Trophoblast cell (in vitro differentiated cells and primary cell): ENCODE data around the gene ETS2.

Source experiments
- DNase-seq, 2 donors: peaks; one replicate each; pipeline ENCODE4 v3.0.0-alpha.2; 2016
- H2AFZ ChIP-seq: 2 replicates; pipeline ENCODE4 v1.6.1; 2013; ENCODE audit warnings: low read length, moderate library complexity, mild to moderate bottlenecking; ENCODE audit not compliant: insufficient read depth, poor library complexity
- H2AK5ac ChIP-seq: 2 replicates; pipeline ENCODE4 v1.6.1; 2013; ENCODE audit warnings: mild to moderate bottlenecking, low read length
- H2BK120ac ChIP-seq: 2 replicates; pipeline ENCODE4 v1.6.1; 2013; ENCODE audit warnings: low read length, mild to moderate bottlenecking, moderate library complexity; ENCODE audit not compliant: insufficient read depth, poor library complexity
- H2BK12ac ChIP-seq: 2 replicates; pipeline ENCODE4 v1.6.1; 2013; ENCODE audit warnings: mild to moderate bottlenecking, low read length, moderate library complexity
- H2BK5ac ChIP-seq: 2 replicates; pipeline ENCODE4 v1.6.1; 2013; ENCODE audit warnings: low read length, low read depth, moderate library complexity, mild to moderate bottlenecking; ENCODE audit not compliant: poor library complexity
- H3K14ac ChIP-seq: 2 replicates; pipeline ENCODE4 v1.6.1; 2013; ENCODE audit warnings: mild to moderate bottlenecking, low read length
- H3K18ac ChIP-seq: 2 replicates; pipeline ENCODE4 v1.6.1; 2013; ENCODE audit warnings: mild to moderate bottlenecking, low read length
- H3K23ac ChIP-seq: 2 replicates; pipeline ENCODE4 v1.6.1; 2013; ENCODE audit warnings: low read length
- H3K27ac ChIP-seq: 2 replicates; pipeline ENCODE4 v1.5.1; 2013; ENCODE audit warnings: low read depth, mild to moderate bottlenecking, inconsistent platforms, low read length, moderate library complexity
- H3K27me3 ChIP-seq: 2 replicates; pipeline ENCODE4 v1.6.1; 2013; ENCODE audit warnings: inconsistent platforms, mild to moderate bottlenecking, low read length, moderate library complexity; ENCODE audit not compliant: insufficient read depth
- H3K36me3 ChIP-seq, 2 experiments: 1 replicate in 1 of 2; 2 replicates in 1 of 2; pipeline ENCODE4 v1.6.1; 2013; ENCODE audit warnings: low read length in 2 of 2, mild to moderate bottlenecking in 2 of 2, moderate library complexity in 1 of 2; ENCODE audit not compliant: insufficient read depth in 2 of 2, control insufficient read depth in 1 of 2
- H3K4ac ChIP-seq: 2 replicates; pipeline ENCODE4 v1.6.1; 2013; ENCODE audit warnings: low read depth, mild to moderate bottlenecking, low read length, moderate library complexity
- H3K4me1 ChIP-seq, 2 experiments: 1 replicate in 1 of 2; 2 replicates in 1 of 2; pipeline ENCODE4 v1.6.1; 2013; ENCODE audit warnings: low read length in 2 of 2, mild to moderate bottlenecking in 2 of 2, moderate library complexity in 1 of 2; ENCODE audit not compliant: insufficient read depth in 2 of 2, control insufficient read depth in 1 of 2
- H3K4me2 ChIP-seq: 2 replicates; pipeline ENCODE4 v1.6.1; 2013; ENCODE audit warnings: inconsistent platforms, mild to moderate bottlenecking, low read length, moderate library complexity
- H3K4me3 ChIP-seq: 2 replicates; pipeline ENCODE4 v1.5.1; 2013; ENCODE audit warnings: mild to moderate bottlenecking, low read depth, low read length, inconsistent platforms
- H3K79me1 ChIP-seq: one replicate; pipeline ENCODE4 v1.6.1; 2013; ENCODE audit warnings: low read length
- H3K79me2 ChIP-seq: 2 replicates; pipeline ENCODE4 v1.6.1; 2013; ENCODE audit warnings: low read length, mild to moderate bottlenecking; ENCODE audit not compliant: control insufficient read depth, insufficient read depth, poor library complexity
- H3K9ac ChIP-seq: 2 replicates; pipeline ENCODE4 v1.6.1; 2013; ENCODE audit warnings: mild to moderate bottlenecking, low read length
- H3K9me3 ChIP-seq: 2 replicates; pipeline ENCODE4 v1.6.1; 2013; ENCODE audit warnings: low read depth, mild to moderate bottlenecking, control low read depth, inconsistent platforms, low read length; ENCODE audit not compliant: insufficient read depth
- H4K12ac ChIP-seq: 2 replicates; pipeline ENCODE4 v1.6.1; 2013; ENCODE audit warnings: low read depth, mild to moderate bottlenecking, low read length, moderate library complexity
- H4K8ac ChIP-seq: 2 replicates; pipeline ENCODE4 v1.6.1; 2013; ENCODE audit warnings: low read depth, mild to moderate bottlenecking, low read length, moderate library complexity
- H4K91ac ChIP-seq: one replicate; pipeline ENCODE4 v1.6.1; 2013; ENCODE audit warnings: low read depth, mild to moderate bottlenecking, low read length, moderate library complexity
- WGBS: extraction: QIAGEN DNeasy Blood & Tissue Kit; methylation state at CpG from one replicate; pipeline ENCODE4 v1.1.7; 2013; ENCODE audit warnings: missing lambda C conversion rate; ENCODE audit not compliant: insufficient read length, insufficient coverage; ENCODE audit errors: extremely low coverage; 5-methylcytosine and 5-hydroxymethylcytosine counted together

The ETS2 gene

GRCh38 chr21:38803075-38803660 lies 2.6 kb upstream of the ETS2 start:
- Histone ChIP-seq H2BK5ac (no peak overlapping the region), H3K27me3 (no peaks in the 10 kb centered on the region), H2AK5ac (peak overlapping the region; percentile 26), H3K9me3 (no peaks in the 10 kb centered on the region), H3K14ac (no peak overlapping the region), H2AFZ (no peak overlapping the region), H3K27ac (no peak overlapping the region), H4K8ac (no peak overlapping the region), H3K36me3 (no peaks in the 10 kb centered on the region), H3K79me2 (peaks cover 10% of the 10 kb centered on the region), H4K12ac (no peak overlapping the region), H2BK12ac (peak overlapping the region; percentile 46), H3K4me2 (no peak overlapping the region), H3K4me3 (no peak overlapping the region), H3K18ac (no peak overlapping the region), H3K4me1 (peaks cover 18 to 26% of the 10 kb centered on the region in 2 experiments), H3K9ac (no peak overlapping the region), H3K79me1 (peaks cover 26% of the 10 kb centered on the region), H3K4ac (no peak overlapping the region), H2BK120ac (no peak overlapping the region), H3K23ac (no peak overlapping the region), H4K91ac (no peak overlapping the region)
- DNase-seq, result peak in 1 of 2 donors; percentile 37
- no CpG with 5 or more reads among the region's 7 CpGs for WGBS

- H3K23ac ChIP-seq, result no peak overlapping the region
These were observed 1.5 kb upstream of the ETS2 start for GRCh38 chr21:38804030-38804788.

GRCh38 chr21:38804789-38805327 lies 871 bp upstream of the ETS2 start:
- no peak overlapping the region for H4K12ac ChIP-seq
- no CpG with 5 or more reads among the region's 26 CpGs for WGBS
- peak overlapping the region; percentile 67 for H3K14ac ChIP-seq

More at GRCh38 chr21:38804030-38804788, 1.5 kb upstream of the ETS2 start:
- peaks cover 21% of the 10 kb centered on the region for H3K79me1 ChIP-seq
- H3K4me1 ChIP-seq, result peaks cover 16 to 24% of the 10 kb centered on the region in 2 experiments
- H2BK12ac ChIP-seq, result peak overlapping the region; percentile 21
- H4K8ac ChIP-seq, result no peak overlapping the region
- H3K18ac ChIP-seq, result no peak overlapping the region
- no peak overlapping the region for H4K12ac ChIP-seq
- H2AFZ ChIP-seq, result no peak overlapping the region
- no peak overlapping the region for H2BK120ac ChIP-seq
- no peak overlapping the region for H3K14ac ChIP-seq
- H3K27me3 ChIP-seq, result no peaks in the 10 kb centered on the region
- H3K4me3 ChIP-seq, result no peak overlapping the region
- DNase-seq, result no peak
- H3K9ac ChIP-seq, result no peak overlapping the region
- no peak overlapping the region for H2AK5ac ChIP-seq
- H3K4me2 ChIP-seq, result no peak overlapping the region
- no CpG with 5 or more reads among the region's 13 CpGs for WGBS
- H3K36me3 ChIP-seq, result no peaks in the 10 kb centered on the region
- H3K79me2 ChIP-seq, result peaks cover 10% of the 10 kb centered on the region
- no peaks in the 10 kb centered on the region for H3K9me3 ChIP-seq
- H3K4ac ChIP-seq, result no peak overlapping the region
- H3K27ac ChIP-seq, result no peak overlapping the region
- H2BK5ac ChIP-seq, result no peak overlapping the region
- no peak overlapping the region for H4K91ac ChIP-seq

GRCh38 chr21:38806153-38806941 lies 618 bp downstream of the ETS2 start:
- Histone ChIP-seq H3K79me1 (peaks cover 19% of the 10 kb centered on the region), H2BK12ac (peak overlapping the region; percentile 58), H2AFZ (peak overlapping the region; percentile 85), H3K18ac (peak overlapping the region; percentile 96), H3K4me3 (peak overlapping the region; percentile 87), H3K4me1 (peaks cover 20 to 27% of the 10 kb centered on the region in 2 experiments), H3K9ac (peak overlapping the region; percentile 89), H3K9me3 (no peaks in the 10 kb centered on the region), H3K27ac (peak overlapping the region; percentile 71), H2BK5ac (peak overlapping the region; percentile 93), H3K27me3 (no peaks in the 10 kb centered on the region), H4K8ac (peak overlapping the region; percentile 76), H2BK120ac (peak overlapping the region; percentile 77), H2AK5ac (peak overlapping the region; percentile 54), H3K36me3 (no peaks in the 10 kb centered on the region), H3K4ac (peak overlapping the region; percentile 94), H4K91ac (peak overlapping the region; percentile 82), H3K23ac (no peak overlapping the region), H3K14ac (peak overlapping the region; percentile 93), H3K79me2 (peaks cover 10% of the 10 kb centered on the region), H3K4me2 (peak overlapping the region; percentile 94), H4K12ac (peak overlapping the region; percentile 51)
- DNase-seq, result peak in 1 of 2 donors; percentile 34
- WGBS, result no CpG with 5 or more reads among the region's 72 CpGs

More at GRCh38 chr21:38804789-38805327, 871 bp upstream of the ETS2 start:
- H3K4ac ChIP-seq, result no peak overlapping the region
- H3K79me1 ChIP-seq, result peaks cover 21% of the 10 kb centered on the region
- H3K36me3 ChIP-seq, result no peaks in the 10 kb centered on the region
- H3K4me3 ChIP-seq, result no peak overlapping the region
- no peak overlapping the region for H3K23ac ChIP-seq
- peak overlapping the region; percentile 96 for H3K18ac ChIP-seq
- peak overlapping the region; percentile 63 for H2BK12ac ChIP-seq
- peak overlapping the region; percentile 22 for H4K91ac ChIP-seq
- H3K27me3 ChIP-seq, result no peaks in the 10 kb centered on the region
- DNase-seq, result peak; percentile 71 to 73
- H3K9me3 ChIP-seq, result no peaks in the 10 kb centered on the region
- no peak overlapping the region for H3K9ac ChIP-seq
- no peak overlapping the region for H2BK120ac ChIP-seq
- H3K4me2 ChIP-seq, result peak overlapping the region; percentile 94
- H3K79me2 ChIP-seq, result peaks cover 10% of the 10 kb centered on the region
- no peak overlapping the region for H4K8ac ChIP-seq
- H2AK5ac ChIP-seq, result no peak overlapping the region
- H3K4me1 ChIP-seq, result peaks cover 20 to 27% of the 10 kb centered on the region in 2 experiments
- peak overlapping the region; percentile 25 for H2AFZ ChIP-seq
- no peak overlapping the region for H3K27ac ChIP-seq
- H2BK5ac ChIP-seq, result no peak overlapping the region
